Activated naive CD4-positive, alpha-beta T cell treated with anti-CD3 and anti-CD28 coated beads, Interleukin-2, amount 50 U/mL, for 72 hours (primary cell): ENCODE measurements around the gene RAD23B. TPM values are rescaled to one million over a fixed set of nuclear protein-coding genes. Genes with fewer than 3 reads are reported as not detected.

ENCODE experiments used
- ATAC-seq, 2 donors: fragments of 150-1000 bp; cut with Tn5 transposase; 2 replicates each; pipeline ENCODE4 v1.10.0; 2021; ENCODE audit warnings: mild to moderate bottlenecking in 2 of 2, moderate library complexity in 2 of 2
- DNase-seq, 2 donors: peaks; one replicate each; pipeline ENCODE4 v3.0.0; 2021 to 2022; ENCODE audit warnings: low spot score in 2 of 2
- H3K27ac Mint-ChIP-seq, 2 donors: one replicate each; pipeline ENCODE4 v1.8.0; 2022; ENCODE audit warnings: mild to moderate bottlenecking in 2 of 2, mixed read lengths in 2 of 2
- H3K36me3 Mint-ChIP-seq, 2 donors: one replicate each; pipeline ENCODE4 v1.8.0; 2022; ENCODE audit warnings: mixed read lengths in 2 of 2
- H3K9me3 Mint-ChIP-seq, 2 donors: one replicate each; pipeline ENCODE4 v1.8.0; 2022; ENCODE audit warnings: mixed read lengths in 2 of 2
- total RNA-seq, 2 donors: library from RNA; stranded (reverse); gene quantifications; one replicate each; pipeline ENCODE4 v1.2.3, GENCODE V29; 2022

Gene RAD23B
- total RNA-seq, 2 donors from 2014 or later = 87.3 to 115 TPM

DNA sequence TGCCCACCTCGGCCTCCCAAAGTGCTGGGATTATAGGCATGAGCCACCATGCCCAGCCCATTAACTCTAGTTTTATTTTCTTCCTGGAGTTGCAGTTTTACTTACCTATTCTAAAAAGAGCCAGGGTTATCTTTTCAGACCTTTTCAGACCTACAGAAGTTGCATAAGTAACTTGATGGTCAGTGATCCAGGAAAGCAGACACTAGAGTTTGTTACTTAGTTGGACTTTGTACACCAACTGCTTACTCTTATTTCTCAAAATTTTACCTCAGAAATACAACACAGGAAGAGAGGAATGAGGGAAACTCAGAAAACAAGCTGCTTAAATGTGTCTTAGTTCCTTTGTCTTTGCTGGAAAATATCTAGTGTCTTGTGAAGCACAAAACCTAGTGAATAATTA, 25.4 kb downstream of the RAD23B start:
- DNase-seq (no peak), ATAC-seq (no peak)
- H3K27ac Mint-ChIP-seq = peak overlapping the region; percentile 20 to 22
- peaks cover 38 to 50% of the 10 kb centered on the region in 2 donors for H3K36me3 Mint-ChIP-seq
- H3K9me3 Mint-ChIP-seq = no peaks in the 10 kb centered on the region

DNA sequence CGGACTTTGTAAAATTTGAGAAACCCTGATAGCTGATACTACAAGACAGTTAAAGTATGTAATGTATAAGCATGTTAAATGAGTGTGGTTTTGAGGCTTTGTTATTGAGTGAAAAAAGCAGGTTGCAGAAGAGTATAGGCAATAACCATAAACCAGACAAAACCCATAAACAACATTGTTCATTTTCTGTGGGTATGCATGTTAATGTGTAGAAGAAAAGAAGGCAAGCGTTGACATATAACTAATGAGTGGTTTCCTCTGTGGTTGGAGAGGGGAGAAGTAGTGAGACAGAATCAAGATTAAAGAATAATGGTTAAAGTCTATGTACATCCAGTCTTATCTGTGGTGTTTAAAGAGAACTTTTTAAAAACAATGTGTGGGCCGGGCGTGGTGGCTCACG, 26.2 kb downstream of the RAD23B start:
- DNase-seq = no peak
- ATAC-seq = peak; percentile 64 to 75
- Mint-ChIP-seq H3K9me3 (no peaks in the 10 kb centered on the region), H3K36me3 (peaks cover 38 to 57% of the 10 kb centered on the region in 2 donors), H3K27ac (peak overlapping the region; percentile 19 to 20)

DNA sequence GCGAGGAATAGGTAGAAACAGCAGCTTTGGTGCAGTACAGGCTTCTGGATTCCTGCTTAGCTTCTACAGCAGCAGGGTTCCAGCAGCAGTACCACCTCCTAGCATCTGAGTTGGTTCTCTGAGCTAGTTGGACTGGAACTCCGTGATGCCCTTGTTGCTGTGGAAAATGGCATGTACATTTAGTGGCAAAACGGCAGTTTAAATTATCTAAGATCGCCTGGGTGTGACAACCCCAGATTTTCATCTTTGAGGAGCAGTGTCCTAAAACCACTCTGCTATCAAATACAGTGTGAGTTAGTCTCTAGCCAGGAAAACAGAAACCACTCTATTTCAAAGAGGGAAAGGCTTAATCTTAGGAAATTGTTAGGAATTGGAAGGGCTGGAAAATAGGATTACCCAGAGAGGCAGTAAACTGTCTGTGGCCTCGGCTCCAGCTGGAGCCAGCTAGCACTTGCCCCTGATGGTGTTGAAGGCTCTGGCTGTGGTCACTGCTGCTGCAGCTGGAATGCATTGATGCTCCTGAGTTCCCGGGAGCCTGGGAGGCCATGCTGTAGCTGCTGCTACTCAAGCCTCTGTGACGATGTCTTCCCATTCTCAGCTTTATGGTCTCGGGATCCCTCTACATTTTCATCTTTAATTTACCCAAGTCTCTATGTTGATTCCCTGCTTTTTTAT, 29.4 kb downstream of the RAD23B start:
- Mint-ChIP-seq H3K9me3 (no peaks in the 10 kb centered on the region), H3K27ac (no peak overlapping the region), H3K36me3 (peaks cover 45 to 53% of the 10 kb centered on the region in 2 donors)
- ATAC-seq (no peak), DNase-seq (no peak)

DNA sequence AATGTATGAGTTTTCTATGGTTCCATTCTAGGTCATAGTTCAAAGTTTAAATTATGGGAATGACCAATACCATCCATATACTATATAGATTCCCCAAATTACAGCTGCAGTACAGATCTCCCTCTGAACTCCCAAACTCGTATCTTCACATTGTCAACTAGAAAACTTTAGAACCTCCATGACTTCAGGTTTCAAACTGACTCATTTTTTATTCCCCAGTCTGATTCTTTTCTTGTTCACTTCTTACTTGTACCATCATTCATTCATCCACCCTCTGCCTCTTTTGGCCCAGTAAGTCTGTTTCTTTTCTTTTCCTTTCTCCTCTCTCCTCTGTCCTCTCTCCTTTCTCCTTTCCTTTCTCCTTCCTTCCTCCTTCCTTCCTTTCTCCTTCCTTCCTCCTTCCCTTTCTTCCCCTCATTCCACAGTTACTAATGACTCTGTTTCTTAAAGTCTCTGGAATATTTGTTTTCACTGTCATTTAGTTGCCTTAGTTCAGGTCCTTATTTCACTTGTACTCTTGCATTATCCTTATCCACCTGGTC, 30.5 kb downstream of the RAD23B start:
- peaks cover 51 to 55% of the 10 kb centered on the region in 2 donors for H3K36me3 Mint-ChIP-seq
- peak overlapping the region; percentile 18 to 42 for H3K27ac Mint-ChIP-seq
- DNase-seq = no peak
- ATAC-seq = peak; percentile 64 to 70
- H3K9me3 Mint-ChIP-seq = no peaks in the 10 kb centered on the region

DNA sequence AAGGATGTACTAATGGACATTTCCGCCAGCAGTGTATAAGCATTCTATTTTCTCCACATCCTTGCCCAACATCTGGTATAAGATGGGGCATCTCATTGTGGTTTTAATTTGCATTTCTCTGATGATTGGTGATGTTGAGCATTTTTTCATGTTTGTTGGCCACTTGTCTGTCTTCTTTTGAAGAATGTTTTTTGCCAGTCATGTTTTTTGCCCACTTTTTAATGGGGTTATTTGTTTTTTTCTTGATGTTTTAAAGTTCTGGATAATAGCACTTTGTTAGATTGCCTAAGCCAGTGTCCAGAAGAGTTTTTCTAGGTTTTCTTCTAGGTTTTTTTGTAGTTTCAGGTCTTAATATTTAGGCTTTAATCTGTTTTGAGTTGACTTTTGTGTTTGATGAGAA, 31.7 kb downstream of the RAD23B start:
- Mint-ChIP-seq H3K9me3 (no peaks in the 10 kb centered on the region), H3K27ac (no peak overlapping the region), H3K36me3 (peaks cover 41 to 48% of the 10 kb centered on the region in 2 donors)
- DNase-seq (no peak), ATAC-seq (no peak)

DNA sequence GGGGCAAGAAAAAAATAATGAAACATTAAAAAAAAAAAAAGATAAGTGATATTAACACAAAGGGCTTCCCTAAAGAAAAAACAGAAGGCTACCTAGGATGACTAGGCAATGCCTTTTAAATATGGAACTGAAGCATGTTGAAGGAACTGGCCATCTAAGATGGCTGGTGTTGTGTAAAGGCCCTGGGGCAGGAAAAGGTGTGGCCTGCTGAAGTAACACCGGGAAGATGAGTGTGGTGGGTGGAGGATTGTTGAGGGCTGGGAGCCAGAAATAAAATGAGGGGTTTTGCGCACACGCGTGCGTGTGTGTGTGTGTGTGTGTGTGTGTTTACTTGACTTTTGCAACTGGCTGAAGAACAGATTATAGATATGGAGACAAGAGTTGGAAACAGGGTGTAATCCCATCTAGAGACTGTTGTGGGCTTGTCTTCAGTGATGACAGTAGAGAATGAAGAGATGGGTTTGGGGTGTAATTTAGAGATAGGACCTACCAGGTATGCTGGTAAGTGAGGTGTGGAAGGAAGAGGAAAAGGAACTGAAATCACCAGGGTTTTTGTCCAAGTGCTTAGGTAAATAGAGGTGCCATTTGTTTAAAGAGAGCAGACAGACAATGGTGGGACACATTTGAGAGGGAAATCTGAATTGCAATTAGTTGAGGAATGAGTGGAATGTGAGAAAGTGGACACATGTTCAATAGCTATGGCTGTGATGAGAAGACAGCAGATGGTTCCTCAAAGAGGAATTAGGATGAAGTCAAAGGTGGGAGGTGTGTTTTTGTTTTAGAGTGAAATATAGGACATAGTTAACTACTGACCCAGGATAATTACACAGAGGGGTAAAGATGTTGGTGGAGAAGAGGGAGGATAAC, 33.9 kb downstream of the RAD23B start:
- no peaks in the 10 kb centered on the region for H3K9me3 Mint-ChIP-seq
- H3K27ac Mint-ChIP-seq = peak overlapping the region in 1 of 2 donors; percentile 7
- DNase-seq (no peak), ATAC-seq (no peak)
- peaks cover 33 to 47% of the 10 kb centered on the region in 2 donors for H3K36me3 Mint-ChIP-seq

DNA sequence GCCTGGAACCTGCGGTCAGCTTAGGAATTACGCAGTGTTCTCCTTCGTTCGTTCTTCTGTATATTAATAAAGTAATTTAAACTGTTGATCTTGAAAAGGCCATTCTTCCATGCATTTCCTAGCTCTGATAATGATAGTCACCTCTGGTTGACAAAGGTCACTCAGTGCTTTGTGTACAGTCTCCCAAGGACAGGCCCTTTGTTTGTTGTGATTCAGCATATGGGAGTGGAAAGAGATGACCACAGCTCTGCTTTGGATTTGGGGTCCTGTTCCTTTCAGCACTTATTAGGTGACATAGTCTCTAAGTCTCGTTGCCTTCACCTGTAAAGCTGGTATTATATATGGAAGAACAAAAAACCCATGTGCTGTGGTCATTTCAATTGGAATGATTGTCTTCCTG, 39.6 kb downstream of the RAD23B start:
- ATAC-seq = no peak
- no peak overlapping the region for H3K27ac Mint-ChIP-seq
- H3K36me3 Mint-ChIP-seq = peaks cover 24 to 60% of the 10 kb centered on the region in 2 donors
- DNase-seq = no peak
- H3K9me3 Mint-ChIP-seq = no peaks in the 10 kb centered on the region

DNA sequence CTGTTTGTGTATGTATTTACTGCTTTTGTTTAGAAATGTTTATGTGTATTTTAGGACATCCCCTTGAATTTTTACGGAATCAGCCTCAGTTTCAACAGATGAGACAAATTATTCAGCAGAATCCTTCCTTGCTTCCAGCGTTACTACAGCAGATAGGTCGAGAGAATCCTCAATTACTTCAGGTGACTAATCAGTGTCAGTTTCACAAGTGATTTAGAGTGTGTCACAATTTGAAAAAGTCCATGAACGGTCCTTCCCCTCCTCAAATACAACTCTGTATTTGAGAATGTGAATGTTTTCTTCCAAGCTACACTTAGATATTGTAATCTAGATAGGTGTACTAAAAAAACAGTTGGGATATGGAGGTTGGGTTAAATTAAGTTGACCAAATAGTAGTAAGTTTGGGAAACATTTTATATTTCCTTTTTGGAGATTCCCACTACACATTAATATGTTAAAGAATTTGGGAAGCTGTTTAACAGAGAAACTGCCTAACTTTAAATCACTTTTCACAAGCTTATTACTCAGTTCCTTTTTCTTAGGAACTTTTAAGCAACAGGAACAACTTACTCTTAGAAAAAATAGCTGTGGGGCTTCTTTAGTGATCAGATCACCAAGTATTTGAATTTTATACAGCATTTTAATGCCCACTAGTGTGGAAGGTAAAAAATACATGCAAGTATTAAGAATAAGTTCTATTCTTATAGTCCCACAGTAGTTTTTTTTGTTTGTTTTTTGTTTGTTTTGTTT, 40.9 kb downstream of the RAD23B start:
- ATAC-seq = peak in 1 of 2 donors; percentile 87
- Mint-ChIP-seq H3K9me3 (no peaks in the 10 kb centered on the region), H3K27ac (no peak overlapping the region), H3K36me3 (peaks cover 22 to 57% of the 10 kb centered on the region in 2 donors)
- no peak for DNase-seq

DNA sequence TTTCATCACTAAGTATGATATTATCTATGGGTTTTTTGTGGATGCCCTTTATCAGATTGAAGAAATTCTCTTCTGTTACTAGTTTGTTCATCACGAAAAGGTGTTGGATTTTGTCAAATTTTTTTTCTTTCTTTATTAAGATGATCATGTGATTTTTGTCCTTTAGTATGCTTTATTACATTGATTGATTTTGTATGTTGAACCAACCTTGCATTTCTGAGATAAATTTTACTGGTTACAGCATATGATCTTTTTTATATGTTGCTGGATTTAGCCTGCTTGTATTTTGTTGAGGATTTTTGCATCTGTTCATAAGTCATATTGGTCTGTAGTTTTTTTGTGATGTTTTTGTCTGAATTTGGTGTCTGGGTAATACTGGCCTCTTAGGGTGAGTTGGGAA, 42.8 kb downstream of the RAD23B start:
- Mint-ChIP-seq H3K27ac (peak overlapping the region in 1 of 2 donors; percentile 24), H3K36me3 (peaks cover 27 to 64% of the 10 kb centered on the region in 2 donors), H3K9me3 (no peaks in the 10 kb centered on the region)
- no peak for DNase-seq
- ATAC-seq = no peak

DNA sequence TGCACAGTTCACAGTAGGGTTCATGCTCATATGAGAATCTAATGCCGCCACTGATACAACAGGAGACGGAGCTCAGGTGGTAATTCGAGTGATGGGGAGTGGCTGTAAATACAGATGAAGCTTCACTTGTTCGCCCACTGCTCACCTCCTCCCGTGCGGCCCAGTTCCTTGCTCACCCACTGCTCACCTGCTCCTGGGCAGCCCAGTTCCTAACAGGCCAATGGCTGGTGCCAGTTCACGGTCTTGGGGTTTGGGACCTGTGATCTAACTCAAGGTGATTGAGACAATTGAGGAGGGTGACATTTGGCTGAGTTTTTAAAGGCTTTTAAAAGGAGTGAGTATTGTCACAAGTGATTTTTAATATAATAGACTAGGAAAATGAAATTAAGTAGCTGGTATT, 45.4 kb downstream of the RAD23B start:
- no peak for DNase-seq
- no peaks in the 10 kb centered on the region for H3K9me3 Mint-ChIP-seq
- ATAC-seq = no peak
- peaks cover 29 to 76% of the 10 kb centered on the region in 2 donors for H3K36me3 Mint-ChIP-seq
- no peak overlapping the region for H3K27ac Mint-ChIP-seq

DNA sequence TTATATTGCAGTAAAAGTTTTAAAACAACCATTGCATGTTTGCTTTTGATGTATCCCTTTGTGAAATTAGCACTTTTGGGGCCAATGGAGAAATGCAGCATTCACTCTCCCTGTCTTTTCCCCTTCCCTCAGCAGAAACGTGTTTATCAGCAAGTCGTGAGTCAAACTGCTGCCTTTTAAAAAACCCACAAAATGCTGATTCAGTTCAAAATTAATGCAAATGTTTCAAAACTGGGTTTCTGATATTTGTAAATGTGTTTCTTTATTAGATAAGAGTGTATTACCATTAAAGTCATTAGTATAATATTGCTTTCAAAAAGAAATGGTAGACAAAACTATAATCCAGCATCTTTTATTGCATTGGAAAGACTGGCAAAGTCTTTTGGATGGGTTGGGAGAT, 47.3 kb downstream of the RAD23B start:
- ATAC-seq = no peak
- Mint-ChIP-seq H3K9me3 (no peaks in the 10 kb centered on the region), H3K36me3 (peaks cover 22 to 64% of the 10 kb centered on the region in 2 donors), H3K27ac (no peak overlapping the region)
- DNase-seq = no peak

DNA sequence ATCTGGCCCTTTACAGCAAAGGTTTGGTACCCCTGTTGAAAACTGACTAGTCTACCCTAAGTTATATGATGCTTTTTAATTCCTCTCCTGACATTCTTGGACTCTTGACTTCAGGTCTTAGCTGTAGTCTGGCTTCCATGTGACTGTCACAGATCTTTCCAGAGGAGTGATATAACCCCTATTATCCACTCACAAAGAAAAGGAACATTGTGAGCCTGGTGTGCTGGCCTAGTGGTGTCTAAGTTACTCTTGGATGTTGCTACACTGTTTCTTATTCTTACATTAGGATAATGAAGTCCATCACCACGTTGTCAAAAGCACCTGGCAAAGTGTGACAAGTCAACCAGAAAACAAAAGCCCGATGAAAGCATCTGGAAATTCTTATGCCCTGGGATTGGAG, 49.8 kb downstream of the RAD23B start:
- Mint-ChIP-seq H3K27ac (peak overlapping the region; percentile 0 to 79), H3K9me3 (no peaks in the 10 kb centered on the region), H3K36me3 (peaks cover 12 to 43% of the 10 kb centered on the region in 2 donors)
- ATAC-seq (no peak), DNase-seq (no peak)

DNA sequence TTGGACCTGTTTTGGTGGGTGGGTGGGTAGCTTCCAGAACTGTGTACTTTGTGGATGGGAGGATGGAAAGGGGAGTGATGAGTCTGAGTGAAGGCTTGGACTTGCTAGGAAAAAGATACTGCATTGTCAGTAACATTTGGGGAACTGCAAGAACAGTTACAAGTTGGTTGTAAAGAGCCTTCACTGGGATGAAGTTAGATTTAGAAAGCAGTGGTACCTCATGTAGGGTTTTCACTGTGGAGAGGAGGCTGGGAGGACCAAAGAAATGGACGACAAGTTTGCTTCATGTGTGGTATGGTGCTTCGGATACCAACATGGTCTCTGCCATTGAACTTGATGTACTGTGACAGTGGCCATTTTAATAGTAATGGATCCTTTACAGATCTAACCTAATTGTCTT, 50.3 kb downstream of the RAD23B start:
- peaks cover 10 to 39% of the 10 kb centered on the region in 2 donors for H3K36me3 Mint-ChIP-seq

DNA sequence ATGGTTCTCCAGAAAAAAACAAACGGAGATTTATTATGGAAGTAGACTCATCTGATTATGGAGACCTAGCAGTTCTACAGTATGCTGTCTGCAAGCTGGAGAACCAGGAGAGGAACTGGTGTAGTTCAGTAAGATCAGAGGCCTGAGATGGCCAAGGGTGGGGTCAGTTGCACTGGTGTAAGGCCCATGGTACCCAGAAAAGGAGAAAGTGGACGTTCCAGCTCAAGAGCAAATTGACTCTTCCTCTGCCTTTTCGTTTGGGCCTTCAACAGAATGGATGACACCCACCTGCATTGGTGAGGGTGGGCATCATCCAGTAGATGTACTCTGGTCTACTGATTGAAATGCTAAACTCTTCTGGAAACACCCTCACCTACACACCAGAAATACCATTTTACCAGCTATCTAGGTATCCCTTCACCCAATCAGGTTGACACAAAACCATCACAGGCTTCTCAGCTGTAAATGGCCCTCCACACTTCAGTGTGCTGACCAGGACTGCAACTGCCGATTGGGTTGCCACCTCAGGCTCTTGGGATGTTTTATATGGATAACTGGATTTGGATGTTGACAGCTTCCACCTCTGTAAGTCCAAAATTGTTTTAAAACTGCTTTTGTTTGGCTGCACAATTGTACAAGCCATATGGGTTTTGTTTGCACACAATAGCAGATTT, 51.2 kb downstream of the RAD23B start:
- Mint-ChIP-seq H3K9me3 (no peaks in the 10 kb centered on the region), H3K36me3 (peaks cover 15 to 44% of the 10 kb centered on the region in 2 donors), H3K27ac (peak overlapping the region; percentile 18 to 60)
- DNase-seq (no peak), ATAC-seq (no peak)

More for the DNA sequence above, 50.3 kb downstream of the RAD23B start:
- Mint-ChIP-seq H3K27ac (peak overlapping the region in 1 of 2 donors; percentile 18), H3K9me3 (no peaks in the 10 kb centered on the region)
- DNase-seq (no peak), ATAC-seq (no peak)

DNA sequence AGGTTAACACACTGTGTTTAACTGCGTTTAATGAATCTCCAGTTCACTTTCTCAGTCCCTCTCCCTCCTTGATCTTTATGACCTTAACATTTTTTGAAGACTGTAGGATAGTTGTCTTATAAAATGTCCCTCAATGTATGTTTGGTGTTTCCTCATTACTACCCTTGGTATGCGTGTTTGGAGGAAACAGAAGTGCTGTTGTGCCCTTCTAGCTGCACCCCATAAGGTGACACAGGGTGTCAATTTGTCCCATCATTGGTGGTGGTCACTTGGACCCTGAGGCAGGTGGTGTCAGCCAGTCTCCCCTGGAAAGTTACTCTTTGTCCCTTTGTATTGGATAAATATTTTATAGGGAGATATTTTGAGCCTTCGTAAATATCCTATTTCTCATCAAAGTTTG, 52.3 kb downstream of the RAD23B start:
- no peaks in the 10 kb centered on the region for H3K9me3 Mint-ChIP-seq
- DNase-seq (no peak), ATAC-seq (no peak)
- H3K27ac Mint-ChIP-seq = peak overlapping the region in 1 of 2 donors; percentile 77
- peaks cover 15 to 43% of the 10 kb centered on the region in 2 donors for H3K36me3 Mint-ChIP-seq

DNA sequence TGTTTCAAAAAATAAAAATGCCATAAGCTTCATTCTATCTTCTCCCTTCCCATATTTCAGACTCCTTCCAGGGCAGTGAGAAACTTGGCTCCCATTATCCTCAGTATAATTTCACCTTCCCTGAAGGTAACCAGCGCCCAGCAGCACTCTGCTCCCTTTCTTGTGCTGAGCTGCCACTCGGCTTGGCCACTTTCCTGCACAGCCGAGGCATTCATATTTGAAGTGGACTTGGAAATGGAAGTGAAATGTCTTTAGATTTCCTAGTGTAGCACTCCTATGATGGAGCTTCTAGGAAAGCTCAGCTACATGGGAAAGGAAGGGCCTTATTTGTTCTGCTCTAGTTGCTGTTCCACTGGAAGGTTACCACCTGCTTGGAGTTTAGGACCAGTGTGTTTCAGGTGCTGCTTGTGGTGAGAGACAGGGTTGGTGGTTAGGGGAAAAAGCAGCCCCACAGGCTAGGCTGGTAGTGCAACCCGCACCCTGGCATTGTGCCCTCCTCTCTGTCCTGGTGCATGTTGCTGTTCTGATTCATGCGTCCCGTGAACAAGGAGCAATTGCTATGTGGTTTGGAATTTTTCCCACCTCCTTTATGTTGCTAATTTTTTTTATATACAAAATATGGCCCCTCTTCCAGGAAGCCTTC, 53.8 kb downstream of the RAD23B start:
- Mint-ChIP-seq H3K27ac (peak overlapping the region; percentile 35 to 82), H3K36me3 (peaks cover 11 to 28% of the 10 kb centered on the region in 2 donors), H3K9me3 (no peaks in the 10 kb centered on the region)
- DNase-seq (no peak), ATAC-seq (no peak)
